ENCODE data around the gene WDR49.

GRCh38 chr3:167441256-167441655 is 212.5 kb downstream of the WDR49 start:
- TF ChIP-seq, protein P1, sequence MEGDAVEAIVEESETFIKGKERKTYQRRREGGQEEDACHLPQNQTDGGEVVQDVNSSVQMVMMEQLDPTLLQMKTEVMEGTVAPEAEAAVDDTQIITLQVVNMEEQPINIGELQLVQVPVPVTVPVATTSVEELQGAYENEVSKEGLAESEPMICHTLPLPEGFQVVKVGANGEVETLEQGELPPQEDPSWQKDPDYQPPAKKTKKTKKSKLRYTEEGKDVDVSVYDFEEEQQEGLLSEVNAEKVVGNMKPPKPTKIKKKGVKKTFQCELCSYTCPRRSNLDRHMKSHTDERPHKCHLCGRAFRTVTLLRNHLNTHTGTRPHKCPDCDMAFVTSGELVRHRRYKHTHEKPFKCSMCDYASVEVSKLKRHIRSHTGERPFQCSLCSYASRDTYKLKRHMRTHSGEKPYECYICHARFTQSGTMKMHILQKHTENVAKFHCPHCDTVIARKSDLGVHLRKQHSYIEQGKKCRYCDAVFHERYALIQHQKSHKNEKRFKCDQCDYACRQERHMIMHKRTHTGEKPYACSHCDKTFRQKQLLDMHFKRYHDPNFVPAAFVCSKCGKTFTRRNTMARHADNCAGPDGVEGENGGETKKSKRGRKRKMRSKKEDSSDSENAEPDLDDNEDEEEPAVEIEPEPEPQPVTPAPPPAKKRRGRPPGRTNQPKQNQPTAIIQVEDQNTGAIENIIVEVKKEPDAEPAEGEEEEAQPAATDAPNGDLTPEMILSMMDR (IDR thresholded peaks at IDR 0.05), result no peak
- no peak for TF ChIP-seq EP300 (IDR thresholded peaks at IDR 0.05)
- no peak for TF ChIP-seq POLR2A (IDR thresholded peaks at IDR 0.05)
- TF ChIP-seq POLR2AphosphoS5 (IDR thresholded peaks at IDR 0.05), result no peak
